Measurements from ENCODE around the gene DDX24. TPM values are rescaled to one million over a fixed set of nuclear protein-coding genes. Genes with fewer than 3 reads are reported as not detected.

DDX24 gene
- total RNA-seq, 1 donor from 2014 or later, result 191 TPM

DNA sequence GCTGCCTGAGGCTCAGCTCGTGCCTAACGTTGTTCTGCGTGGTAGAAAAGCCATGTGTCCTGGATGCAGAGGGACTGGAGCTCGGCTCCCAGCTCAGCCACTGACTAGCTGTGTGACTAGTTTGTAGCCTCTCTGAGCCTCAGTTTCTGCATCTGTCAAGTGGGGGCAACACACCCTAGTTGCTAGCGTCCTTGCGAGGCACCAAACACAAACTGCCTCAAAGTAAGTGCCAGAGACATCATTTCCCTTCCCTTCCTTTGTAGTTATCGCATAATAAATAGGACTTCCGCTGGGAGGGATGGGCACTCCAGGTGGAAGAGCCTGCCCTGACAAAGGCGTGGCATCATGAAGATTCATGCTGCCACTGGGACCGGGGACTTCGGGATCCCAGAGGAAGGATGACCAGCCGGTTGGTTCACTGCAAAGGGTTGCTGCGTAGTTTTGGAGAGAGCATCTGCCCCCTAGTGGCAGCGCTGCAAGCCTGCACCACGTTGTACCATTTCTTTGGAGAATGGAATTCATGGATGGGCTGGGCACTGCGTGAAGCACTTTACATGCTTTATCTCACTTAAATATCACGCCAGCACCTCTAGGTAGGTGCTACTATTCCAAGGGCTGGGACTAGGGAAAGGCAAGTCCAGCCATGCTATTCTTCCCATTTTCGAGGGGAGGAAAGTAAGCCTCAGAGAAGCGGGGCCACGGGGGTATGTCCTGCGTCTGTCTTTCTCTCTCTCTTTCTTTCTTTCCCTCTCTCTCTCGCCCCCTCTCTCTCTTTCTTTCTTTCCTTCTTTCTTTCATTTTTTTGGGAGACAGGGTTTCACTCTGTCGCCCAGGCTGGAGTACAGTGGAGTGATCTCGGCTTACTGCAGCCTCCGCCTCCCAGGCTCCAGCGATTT is 79.3 kb downstream of the DDX24 start:
- peak; percentile 73 for DNase-seq
- Histone ChIP-seq H3K4me3 (no peak overlapping the region), H3K9me3 (no peaks in the 10 kb centered on the region), H3K27me3 (no peaks in the 10 kb centered on the region), H3K27ac (no peak overlapping the region), H3K36me3 (no peaks in the 10 kb centered on the region), H3K4me1 (no peaks in the 10 kb centered on the region)
- intact Hi-C loops (cut with DNase I), result no loop called here
- peak; percentile 91 for ATAC-seq
- TF ChIP-seq CTCF (IDR thresholded peaks at IDR 0.05), result peak; percentile 97

DNA sequence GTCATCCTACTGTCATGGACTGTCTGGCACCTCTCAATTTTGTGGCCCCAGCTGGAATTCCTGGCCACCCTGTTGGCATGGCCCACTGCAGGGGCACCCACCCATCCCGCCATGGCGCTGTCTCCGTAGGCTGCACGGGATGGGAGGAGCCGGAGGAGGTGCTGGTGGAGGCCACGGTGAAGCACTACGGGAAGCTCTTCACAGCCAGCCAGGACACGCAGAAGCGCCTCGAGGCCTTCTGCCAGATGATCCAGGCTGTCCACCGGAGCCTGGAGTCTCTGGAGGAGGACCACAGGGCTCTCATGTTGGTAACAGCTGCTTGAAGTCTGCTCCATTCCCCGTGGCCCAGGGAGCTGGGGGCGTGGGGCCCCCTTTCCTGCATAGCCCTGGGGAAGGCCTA is 80.0 kb downstream of the DDX24 start:
- Histone ChIP-seq H3K27ac (no peak overlapping the region), H3K36me3 (no peaks in the 10 kb centered on the region), H3K4me1 (no peaks in the 10 kb centered on the region), H3K9me3 (no peaks in the 10 kb centered on the region), H3K27me3 (no peaks in the 10 kb centered on the region), H3K4me3 (no peak overlapping the region)
- no peak for ATAC-seq
- TF ChIP-seq CTCF (IDR thresholded peaks at IDR 0.05), result no peak
- DNase-seq, result no peak
- intact Hi-C loops (cut with DNase I), result no loop called here

GRCh38 chr14:94000267-94000666 is 80.7 kb downstream of the DDX24 start:
- Histone ChIP-seq H3K36me3 (no peaks in the 10 kb centered on the region), H3K9me3 (no peaks in the 10 kb centered on the region), H3K4me1 (no peaks in the 10 kb centered on the region), H3K27ac (no peak overlapping the region), H3K27me3 (no peaks in the 10 kb centered on the region), H3K4me3 (no peak overlapping the region)
- no peak for ATAC-seq
- intact Hi-C loops (cut with DNase I), result no loop called here
- DNase-seq, result no peak
- TF ChIP-seq CTCF (IDR thresholded peaks at IDR 0.05), result no peak

DNA sequence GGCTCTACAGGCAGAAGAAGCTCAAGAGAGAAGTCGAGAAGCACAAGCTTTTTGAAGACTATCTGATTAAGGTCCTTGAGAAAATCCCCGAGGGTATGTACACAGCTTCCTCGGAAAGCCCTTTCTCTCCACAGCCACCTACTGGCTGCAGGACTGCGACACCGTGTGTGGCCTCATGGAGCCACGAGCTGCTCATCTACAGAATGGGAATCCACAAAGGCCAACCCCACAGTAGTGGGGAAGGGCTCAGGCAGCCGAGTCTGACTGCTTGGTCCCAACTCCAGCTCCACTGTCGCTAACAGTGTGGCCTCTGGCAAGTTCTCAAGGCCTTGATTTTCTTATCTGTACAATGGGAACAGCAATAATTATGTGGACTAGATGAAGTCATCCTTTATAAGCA is 81.4 kb downstream of the DDX24 start:
- ATAC-seq (no peak), DNase-seq (no peak)
- intact Hi-C loops (cut with DNase I), result no loop called here
- no peak overlapping the region for H3K4me3 ChIP-seq
- H3K9me3 ChIP-seq, result no peaks in the 10 kb centered on the region
- H3K4me1 ChIP-seq, result no peaks in the 10 kb centered on the region
- H3K27ac ChIP-seq, result no peak overlapping the region
- H3K36me3 ChIP-seq, result no peaks in the 10 kb centered on the region
- no peak for TF ChIP-seq CTCF (IDR thresholded peaks at IDR 0.05)
- no peaks in the 10 kb centered on the region for H3K27me3 ChIP-seq

GRCh38 chr14:93998871-93999403 is 82.1 kb downstream of the DDX24 start:
- no peaks in the 10 kb centered on the region for H3K36me3 ChIP-seq
- H3K27me3 ChIP-seq, result no peaks in the 10 kb centered on the region
- no peaks in the 10 kb centered on the region for H3K9me3 ChIP-seq
- no peak overlapping the region for H3K4me3 ChIP-seq
- intact Hi-C loops (cut with DNase I), result no loop called here
- ATAC-seq, result no peak
- H3K4me1 ChIP-seq, result no peaks in the 10 kb centered on the region
- TF ChIP-seq CTCF (IDR thresholded peaks at IDR 0.05), result no peak
- no peak overlapping the region for H3K27ac ChIP-seq
- no peak for DNase-seq

Other genes with a start within 250 kb of the DDX24 start
- 3.5 TPM for gene FAM181A, start 153.9 kb downstream of the DDX24 start, total RNA-seq
- gene ASB2, start 104.6 kb downstream of the DDX24 start, total RNA-seq, result 3.2 TPM
- not detected for gene CCDC197, start 83.9 kb downstream of the DDX24 start, total RNA-seq
- 1.0 TPM for gene OTUB2, start 54.9 kb downstream of the DDX24 start, total RNA-seq
- gene IFI27L1, start 108 bp upstream of the DDX24 start, total RNA-seq, result 15.2 TPM
- 312 TPM for gene IFI27, start 29.5 kb upstream of the DDX24 start, total RNA-seq
- gene IFI27L2, start 48.4 kb upstream of the DDX24 start, total RNA-seq, result 32.4 TPM
- gene PPP4R4, start 93.1 kb upstream of the DDX24 start, total RNA-seq, result 2.2 TPM
- gene SERPINA10, start 212.1 kb upstream of the DDX24 start, total RNA-seq, result not detected
- gene SERPINA6, start 242.1 kb upstream of the DDX24 start, total RNA-seq, result not detected

All from upper lobe of right lung (tissue), 1 donor.